Suprapubic skin (tissue), 4 donors: ENCODE results near the gene C10orf62. TPM values are rescaled to one million over a fixed set of nuclear protein-coding genes. Genes with fewer than 3 reads are reported as not detected.
A peak's percentile ranks its signal among the peaks of the same experiment; 100 is the strongest.

Experiments used
- DNase-seq, 2 donors: peaks; one replicate each; pipeline ENCODE4 v3.0.0-alpha.2; 2019; ENCODE audit warnings: low spot score in 2 of 2
- H3K27ac ChIP-seq: fragments of 200-600 bp; sonication (generic); one replicate; pipeline ENCODE4 v1.5.1; 2019
- H3K27me3 ChIP-seq: fragments of 200-600 bp; sonication (generic); one replicate; pipeline ENCODE4 v1.5.1; 2019
- H3K36me3 ChIP-seq: fragments of 200-600 bp; sonication (generic); one replicate; pipeline ENCODE4 v1.5.1; 2019
- H3K4me1 ChIP-seq: fragments of 200-600 bp; sonication (generic); one replicate; pipeline ENCODE4 v1.5.1; 2019
- H3K4me3 ChIP-seq: fragments of 200-600 bp; sonication (generic); one replicate; pipeline ENCODE4 v1.5.1; 2019; ENCODE audit warnings: mild to moderate bottlenecking
- H3K9me3 ChIP-seq: fragments of 200-600 bp; sonication (generic); one replicate; pipeline ENCODE4 v1.5.1; 2019
- EP300 ChIP-seq: sonication (generic); formaldehyde crosslinking; IDR thresholded peaks from one replicate; pipeline ENCODE4 v1.6.1; 2017; ENCODE audit warnings: antibody characterized with exemption
- POLR2A ChIP-seq, 2 donors: fragments of 450-650 bp; IDR thresholded peaks; one replicate each; pipeline ENCODE4 v1.6.1; 2017; ENCODE audit warnings: antibody characterized with exemption in 2 of 2, mild to moderate bottlenecking in 2 of 2, moderate library complexity in 2 of 2
- POLR2AphosphoS5 ChIP-seq, 3 donors: sonication (generic); formaldehyde crosslinking; IDR thresholded peaks; one replicate each; pipeline ENCODE4 v1.6.1; 2017; ENCODE audit warnings: antibody characterized with exemption in 3 of 3
- WGBS: methylation state at CpG from one replicate; pipeline ENCODE4 v1.1.5; 2018; 5-methylcytosine and 5-hydroxymethylcytosine counted together
- total RNA-seq, 4 donors: library from RNA; depleted of rRNA; stranded (reverse); fragments of >200 nt; gene quantifications; one replicate each; pipeline ENCODE4 v1.1.0, GENCODE V29; 2016
- TF ChIP-seq, protein P1 (sequence below), 2 donors: fragments of 200-600 bp in 1 of 2; fragments of 450-650 bp in 1 of 2; sonication (generic) in 1 of 2; IDR thresholded peaks; one replicate each; pipeline ENCODE4 v1.5.1; 2016 to 2019; ENCODE audit warnings: antibody characterized with exemption in 2 of 2, mild to moderate bottlenecking in 1 of 2, moderate library complexity in 1 of 2

C10orf62 gene
- total RNA-seq, 4 donors from 2014 or later = not detected

DNA sequence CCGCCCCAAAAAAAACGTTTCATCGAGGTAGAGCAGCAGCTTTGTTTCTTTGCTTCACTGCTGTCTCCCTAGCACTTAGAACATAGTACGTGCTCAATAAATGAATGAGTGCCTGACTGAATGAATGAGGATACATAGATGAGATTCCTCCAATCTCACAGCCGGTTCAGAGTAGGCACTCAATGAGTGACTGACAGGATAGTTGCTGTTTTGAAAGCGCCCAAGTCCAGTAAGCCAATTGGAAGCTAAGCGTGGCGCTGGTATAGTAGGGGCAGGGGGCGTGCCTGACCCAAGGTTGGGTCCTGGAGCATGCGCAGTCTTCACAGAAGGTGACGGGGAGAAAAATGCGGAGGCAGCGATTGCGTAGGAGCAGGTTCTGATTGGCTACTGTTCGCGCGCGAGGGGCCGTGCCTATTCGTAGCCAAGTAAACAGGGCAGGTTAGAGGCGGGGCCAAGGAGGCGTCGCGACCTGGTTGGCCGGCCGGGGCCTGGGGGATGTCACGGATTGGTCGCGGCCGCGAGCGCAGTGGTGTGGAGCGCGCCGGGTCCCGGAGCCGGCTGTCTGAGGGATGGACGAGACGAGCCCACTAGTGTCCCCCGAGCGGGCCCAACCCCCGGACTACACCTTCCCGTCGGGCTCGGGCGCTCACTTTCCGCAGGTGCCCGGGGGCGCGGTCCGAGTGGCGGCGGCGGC is 50.8 kb downstream of the C10orf62 start, which contains the start of gene PI4K2A:
Gene PI4K2A, plus strand, starts transcription at position 498 of the 694 bp plus-strand sequence. Its CDS starts 72 bp downstream, at position 570.
- WGBS = 6% methylated on average over 12 of the region's 54 CpGs
- Histone ChIP-seq H3K27ac (peak within 1 kb of the TSS; percentile 83), H3K4me1 (peaks cover 23% of the 10 kb centered on the region), H3K36me3 (peaks cover 7% of the 10 kb centered on the region), H3K4me3 (peak within 1 kb of the TSS; percentile 76), H3K27me3 (no peaks in the 10 kb centered on the region), H3K9me3 (no peaks in the 10 kb centered on the region)
- peak; percentile 100 for DNase-seq
- TF ChIP-seq, protein P1, sequence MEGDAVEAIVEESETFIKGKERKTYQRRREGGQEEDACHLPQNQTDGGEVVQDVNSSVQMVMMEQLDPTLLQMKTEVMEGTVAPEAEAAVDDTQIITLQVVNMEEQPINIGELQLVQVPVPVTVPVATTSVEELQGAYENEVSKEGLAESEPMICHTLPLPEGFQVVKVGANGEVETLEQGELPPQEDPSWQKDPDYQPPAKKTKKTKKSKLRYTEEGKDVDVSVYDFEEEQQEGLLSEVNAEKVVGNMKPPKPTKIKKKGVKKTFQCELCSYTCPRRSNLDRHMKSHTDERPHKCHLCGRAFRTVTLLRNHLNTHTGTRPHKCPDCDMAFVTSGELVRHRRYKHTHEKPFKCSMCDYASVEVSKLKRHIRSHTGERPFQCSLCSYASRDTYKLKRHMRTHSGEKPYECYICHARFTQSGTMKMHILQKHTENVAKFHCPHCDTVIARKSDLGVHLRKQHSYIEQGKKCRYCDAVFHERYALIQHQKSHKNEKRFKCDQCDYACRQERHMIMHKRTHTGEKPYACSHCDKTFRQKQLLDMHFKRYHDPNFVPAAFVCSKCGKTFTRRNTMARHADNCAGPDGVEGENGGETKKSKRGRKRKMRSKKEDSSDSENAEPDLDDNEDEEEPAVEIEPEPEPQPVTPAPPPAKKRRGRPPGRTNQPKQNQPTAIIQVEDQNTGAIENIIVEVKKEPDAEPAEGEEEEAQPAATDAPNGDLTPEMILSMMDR (IDR thresholded peaks at IDR 0.05) = no peak
- peak in 1 of 2 donors; percentile 92 for TF ChIP-seq POLR2A (IDR thresholded peaks at IDR 0.05)
- TF ChIP-seq POLR2AphosphoS5 (IDR thresholded peaks at IDR 0.05) = peak in 1 of 3 donors; percentile 35
- no peak for TF ChIP-seq EP300

Other genes starting within 250 kb of the C10orf62 start
- gene RRP12, start 188.4 kb upstream of the C10orf62 start, total RNA-seq = 10 to 100 TPM; 24.5 to 49.3 (median 48.6) TPM
- 100 to 1,000 TPM; 106 to 238 (median 209) TPM for gene PGAM1, start 163.5 kb upstream of the C10orf62 start, total RNA-seq
- 10 to 100 TPM; 24.0 to 35.1 (median 28.5) TPM for gene EXOSC1, start 143.7 kb upstream of the C10orf62 start, total RNA-seq
- gene ZDHHC16, start 143.5 kb upstream of the C10orf62 start, total RNA-seq = 10 to 100 TPM; 24.5 to 35.8 (median 28.2) TPM
- gene MMS19, start 91.3 kb upstream of the C10orf62 start, total RNA-seq = 100 to 1,000 TPM; 111 to 238 (median 118) TPM
- 10 to 100 TPM; 15.2 to 50.8 (median 36.4) TPM for gene UBTD1, start 90.8 kb upstream of the C10orf62 start, total RNA-seq
- 1 to 10 TPM in 2 of 4 donors, under 1 TPM in 1, not detected in 1; 0.45 to 2.5 (median 2.0) TPM for gene ANKRD2, start 16.9 kb upstream of the C10orf62 start, total RNA-seq
- gene HOGA1, start 5.3 kb upstream of the C10orf62 start, total RNA-seq = 1 to 10 TPM in 3 of 4 donors, under 1 TPM in 1; 0.80 to 6.2 (median 4.0) TPM
- 1 to 10 TPM; 1.3 to 5.6 (median 2.4) TPM for gene MORN4, start 43.8 kb downstream of the C10orf62 start, total RNA-seq
- 10 to 100 TPM; 13.2 to 24.0 (median 20.9) TPM for gene PI4K2A, start 51.0 kb downstream of the C10orf62 start, total RNA-seq
- gene AVPI1, start 97.5 kb downstream of the C10orf62 start, total RNA-seq = 100 to 1,000 TPM; 118 to 178 (median 142) TPM
- gene MARVELD1, start 124.0 kb downstream of the C10orf62 start, total RNA-seq = 10 to 100 TPM; 25.8 to 36.7 (median 31.0) TPM
- gene ZFYVE27, start 147.4 kb downstream of the C10orf62 start, total RNA-seq = 10 to 100 TPM; 25.8 to 60.5 (median 39.6) TPM
- 1 to 10 TPM in 3 of 4 donors, under 1 TPM in 1; 0.91 to 2.2 (median 1.0) TPM for gene SFRP5, start 182.3 kb downstream of the C10orf62 start, total RNA-seq